Prostate gland (tissue), 2 donors: ENCODE results near the gene ROR1. TPM values are rescaled to one million over a fixed set of nuclear protein-coding genes. Genes with fewer than 3 reads are reported as not detected.

Source experiments
- DNase-seq: peaks from one replicate; pipeline ENCODE4 v3.0.0-alpha.2; 2019; ENCODE audit warnings: low spot score
- H3K27ac ChIP-seq, 2 donors: fragments of 200-600 bp; sonication (generic); 2 replicates each; pipeline ENCODE4 v1.5.1; 2017 to 2019
- H3K27me3 ChIP-seq: fragments of 200-600 bp; sonication (generic); replicated peaks from 2 replicates; pipeline ENCODE4 v1.5.1; 2019; ENCODE audit not compliant: insufficient read depth
- H3K36me3 ChIP-seq, 2 donors: fragments of 200-600 bp; sonication (generic); 1 replicate in 1 of 2; 2 replicates in 1 of 2; pipeline versions ENCODE4 v1.5.1 to v1.8.1; 2017 to 2019
- H3K4me1 ChIP-seq: fragments of 200-600 bp; sonication (generic); replicated peaks from 2 replicates; pipeline ENCODE4 v1.5.1; 2019
- H3K4me3 ChIP-seq, 2 donors: fragments of 200-600 bp; sonication (generic); 2 replicates each; pipeline ENCODE4 v1.5.1; 2017 to 2019
- H3K9me3 ChIP-seq: fragments of 200-600 bp; sonication (generic); 2 replicates; pipeline ENCODE4 v1.5.1; 2017
- CTCF ChIP-seq, 4 experiments: fragments of 200-600 bp in 2 of 4; fragments of 450-650 bp in 2 of 4; sonication (generic) in 2 of 4; IDR thresholded peaks; 1 replicate in 3 of 4; 2 replicates in 1 of 4; pipeline ENCODE4 v1.5.1; 2016 to 2019; ENCODE audit warnings: antibody characterized with exemption in 4 of 4, mild to moderate bottlenecking in 2 of 4, moderate library complexity in 2 of 4
- POLR2A ChIP-seq: fragments of 450-650 bp; IDR thresholded peaks from one replicate; pipeline ENCODE4 v1.6.1; 2016; ENCODE audit warnings: antibody characterized with exemption, mild to moderate bottlenecking
- POLR2AphosphoS5 ChIP-seq: sonication (generic); formaldehyde crosslinking; IDR thresholded peaks from one replicate; pipeline ENCODE4 v1.6.1; 2017; ENCODE audit warnings: antibody characterized with exemption
- WGBS: methylation state at CpG from one replicate; pipeline ENCODE4 v1.1.5; 2018; 5-methylcytosine and 5-hydroxymethylcytosine counted together
- intact Hi-C: fragments of 100-400 bp; cut with DNase I; formaldehyde crosslinking; loops from one replicate; pipeline ENCODE4 v1.14.2; 2022
- total RNA-seq, 2 donors: library from RNA; depleted of rRNA; stranded (reverse); fragments of >200 nt; gene quantifications; one replicate each; pipeline ENCODE4 v1.1.0, GENCODE V29; 2016

The ROR1 gene
- total RNA-seq, 2 donors from 2014 or later, result 7.3 to 11.1 TPM

GRCh38 chr1:64107632-64108031 is 333.8 kb downstream of the ROR1 start:
- TF ChIP-seq POLR2AphosphoS5 (no peak), POLR2A (no peak), CTCF (IDR thresholded peaks at IDR 0.05) (no peak)
- Histone ChIP-seq H3K4me3 (no peak overlapping the region), H3K27ac (no peak overlapping the region), H3K36me3 (no peaks in the 10 kb centered on the region), H3K4me1 (no peaks in the 10 kb centered on the region), H3K27me3 (no peaks in the 10 kb centered on the region), H3K9me3 (no peaks in the 10 kb centered on the region)
- DNase-seq, result no peak
- 63% methylated on average over 2 of the region's 2 CpGs for WGBS
- intact Hi-C loops, result no loop called here

GRCh38 chr1:64110924-64111777 is 337.3 kb downstream of the ROR1 start:
- intact Hi-C loops, result no loop called here
- Histone ChIP-seq H3K9me3 (no peaks in the 10 kb centered on the region), H3K4me1 (no peaks in the 10 kb centered on the region), H3K27ac (no peak overlapping the region), H3K27me3 (no peaks in the 10 kb centered on the region), H3K36me3 (no peaks in the 10 kb centered on the region), H3K4me3 (no peak overlapping the region)
- no peak for DNase-seq
- TF ChIP-seq POLR2AphosphoS5, result no peak
- no peak for TF ChIP-seq POLR2A
- WGBS, result 51% methylated on average over 6 of the region's 6 CpGs

- Histone ChIP-seq H3K9me3 (no peaks in the 10 kb centered on the region), H3K27me3 (no peaks in the 10 kb centered on the region), H3K4me1 (no peaks in the 10 kb centered on the region), H3K4me3 (no peak overlapping the region), H3K36me3 (no peaks in the 10 kb centered on the region), H3K27ac (no peak overlapping the region)
- intact Hi-C loops, result no loop called here
- WGBS, result 77% methylated on average over 3 of the region's 3 CpGs
- TF ChIP-seq POLR2AphosphoS5, result no peak
- no peak for TF ChIP-seq CTCF (IDR thresholded peaks at IDR 0.05)
- TF ChIP-seq POLR2A, result no peak
- DNase-seq, result no peak
Observed at GRCh38 chr1:64111787-64112186, 338.0 kb downstream of the ROR1 start.

- Histone ChIP-seq H3K4me3 (no peak overlapping the region), H3K36me3 (no peaks in the 10 kb centered on the region), H3K9me3 (no peaks in the 10 kb centered on the region), H3K27me3 (no peaks in the 10 kb centered on the region), H3K4me1 (no peaks in the 10 kb centered on the region), H3K27ac (no peak overlapping the region)
- WGBS, result 84% methylated on average over 2 of the region's 2 CpGs
- no peak for TF ChIP-seq POLR2AphosphoS5
- TF ChIP-seq POLR2A, result no peak
- no peak for TF ChIP-seq CTCF (IDR thresholded peaks at IDR 0.05)
- no peak for DNase-seq
- intact Hi-C loops, result no loop called here
Observed at GRCh38 chr1:64112281-64112680, 338.5 kb downstream of the ROR1 start.

GRCh38 chr1:64114012-64114525 is 340.3 kb downstream of the ROR1 start:
- intact Hi-C loops, result no loop called here
- no peak for TF ChIP-seq POLR2A
- no peak for TF ChIP-seq POLR2AphosphoS5
- no peak for TF ChIP-seq CTCF (IDR thresholded peaks at IDR 0.05)
- Histone ChIP-seq H3K9me3 (no peaks in the 10 kb centered on the region), H3K4me1 (no peaks in the 10 kb centered on the region), H3K27me3 (no peaks in the 10 kb centered on the region), H3K36me3 (no peaks in the 10 kb centered on the region), H3K27ac (no peak overlapping the region), H3K4me3 (no peak overlapping the region)
- no peak for DNase-seq
- 87% methylated on average over 5 of the region's 5 CpGs for WGBS
